ENCODE results near the gene CHST9. TPM values are rescaled to one million over a fixed set of nuclear protein-coding genes. Genes with fewer than 3 reads are reported as not detected.
"Not testable (repeated sequence)": the region's sequence is repeated elsewhere in the genome, so short reads cannot be mapped to it uniquely, and the experiment has no call there.

CHST9 gene
- total RNA-seq, 1 donor from 2014 or later, result 8.7 TPM

GRCh38 chr18:27178424-27178823 lies 6.7 kb downstream of the CHST9 start:
- no peak for ATAC-seq (ENCODE audit: poor library complexity)
- intact Hi-C loops (cut with DNase I), result no loop called here
- DNase-seq, result no peak

GRCh38 chr18:27175914-27176313 lies 9.2 kb downstream of the CHST9 start:
- no peak for DNase-seq
- ATAC-seq (ENCODE audit: poor library complexity), result no peak
- intact Hi-C loops (cut with DNase I), result no loop called here

GRCh38 chr18:27175245-27175644 lies 9.9 kb downstream of the CHST9 start:
- DNase-seq, result no peak
- no peak for ATAC-seq (ENCODE audit: poor library complexity)
- intact Hi-C loops (cut with DNase I), result no loop called here

- DNase-seq, result no peak
- no peak for ATAC-seq (ENCODE audit: poor library complexity)
- intact Hi-C loops (cut with DNase I), result no loop called here
Measured at GRCh38 chr18:27171993-27172392, 13.1 kb downstream of the CHST9 start.

GRCh38 chr18:27165412-27165811 lies 19.7 kb downstream of the CHST9 start:
- ATAC-seq (ENCODE audit: poor library complexity) (peak; percentile 67), DNase-seq (no peak)
- intact Hi-C loops (cut with DNase I), result no loop called here

GRCh38 chr18:27164905-27165304 lies 20.2 kb downstream of the CHST9 start:
- no peak for ATAC-seq (ENCODE audit: poor library complexity)
- no peak for DNase-seq
- intact Hi-C loops (cut with DNase I), result no loop called here

- intact Hi-C loops (cut with DNase I); DNase-seq; ATAC-seq (ENCODE audit: poor library complexity): not testable (repeated sequence)
Measured at GRCh38 chr18:27163197-27163716, 21.9 kb downstream of the CHST9 start.

GRCh38 chr18:27149240-27149639 lies 35.9 kb downstream of the CHST9 start:
- ATAC-seq (ENCODE audit: poor library complexity); intact Hi-C loops (cut with DNase I): not testable (repeated sequence)

GRCh38 chr18:27144672-27145071 lies 40.4 kb downstream of the CHST9 start:
- intact Hi-C loops (cut with DNase I), result no loop called here
- no peak for DNase-seq
- peak; percentile 49 for ATAC-seq (ENCODE audit: poor library complexity)

More at GRCh38 chr18:27149240-27149639, 35.9 kb downstream of the CHST9 start:
- DNase-seq, result not testable (repeated sequence)

GRCh38 chr18:27143580-27144287 lies 41.4 kb downstream of the CHST9 start:
- ATAC-seq (ENCODE audit: poor library complexity), result peak; percentile 99
- DNase-seq, result peak; percentile 77
- intact Hi-C loops (cut with DNase I), result no loop called here

- DNase-seq, result no peak
- no peak for ATAC-seq (ENCODE audit: poor library complexity)
- intact Hi-C loops (cut with DNase I), result no loop called here
Measured at GRCh38 chr18:27142891-27143290, 42.2 kb downstream of the CHST9 start.

GRCh38 chr18:27141876-27142275 lies 43.2 kb downstream of the CHST9 start:
- intact Hi-C loops (cut with DNase I), result no loop called here
- DNase-seq, result no peak
- ATAC-seq (ENCODE audit: poor library complexity), result no peak

GRCh38 chr18:27138079-27138478 lies 47.0 kb downstream of the CHST9 start:
- no peak for ATAC-seq (ENCODE audit: poor library complexity)
- no peak for DNase-seq
- intact Hi-C loops (cut with DNase I), result no loop called here

GRCh38 chr18:27136208-27136535 lies 48.9 kb downstream of the CHST9 start:
- DNase-seq (no peak), ATAC-seq (ENCODE audit: poor library complexity) (peak; percentile 56)
- intact Hi-C loops (cut with DNase I), result no loop called here

- ATAC-seq (ENCODE audit: poor library complexity), result peak; percentile 51
- DNase-seq, result no peak
- intact Hi-C loops (cut with DNase I), result no loop called here
Measured at GRCh38 chr18:27135504-27136207, 49.5 kb downstream of the CHST9 start.

- DNase-seq (no peak), ATAC-seq (ENCODE audit: poor library complexity) (no peak)
- intact Hi-C loops (cut with DNase I), result no loop called here
Measured at GRCh38 chr18:27130065-27130630, 55.0 kb downstream of the CHST9 start.

GRCh38 chr18:27124196-27124595 lies 60.9 kb downstream of the CHST9 start:
- DNase-seq (no peak), ATAC-seq (ENCODE audit: poor library complexity) (no peak)
- intact Hi-C loops (cut with DNase I), result no loop called here

GRCh38 chr18:27121108-27121507 lies 64.0 kb downstream of the CHST9 start:
- intact Hi-C loops (cut with DNase I), result no loop called here
- DNase-seq (no peak), ATAC-seq (ENCODE audit: poor library complexity) (no peak)

GRCh38 chr18:27120246-27120645 lies 64.9 kb downstream of the CHST9 start:
- ATAC-seq (ENCODE audit: poor library complexity) (no peak), DNase-seq (no peak)
- intact Hi-C loops (cut with DNase I), result no loop called here

GRCh38 chr18:27118973-27119372 lies 66.1 kb downstream of the CHST9 start:
- intact Hi-C loops (cut with DNase I), result no loop called here
- ATAC-seq (ENCODE audit: poor library complexity) (no peak), DNase-seq (no peak)
